ENCODE results near the gene CBLN3. TPM values are rescaled to one million over a fixed set of nuclear protein-coding genes. Genes with fewer than 3 reads are reported as not detected.

Gene CBLN3
- total and polyA plus RNA-seq, 2 experiments from 2014 or later: 2.4 to 5.6 TPM

- no peak for DNase-seq
- peaks cover 22% of the 10 kb centered on the region for H3F3A ChIP-seq (ENCODE audit: insufficient read depth)
Observed at GRCh38 chr14:24377657-24378056, 51.8 kb downstream of the CBLN3 start.

DNA sequence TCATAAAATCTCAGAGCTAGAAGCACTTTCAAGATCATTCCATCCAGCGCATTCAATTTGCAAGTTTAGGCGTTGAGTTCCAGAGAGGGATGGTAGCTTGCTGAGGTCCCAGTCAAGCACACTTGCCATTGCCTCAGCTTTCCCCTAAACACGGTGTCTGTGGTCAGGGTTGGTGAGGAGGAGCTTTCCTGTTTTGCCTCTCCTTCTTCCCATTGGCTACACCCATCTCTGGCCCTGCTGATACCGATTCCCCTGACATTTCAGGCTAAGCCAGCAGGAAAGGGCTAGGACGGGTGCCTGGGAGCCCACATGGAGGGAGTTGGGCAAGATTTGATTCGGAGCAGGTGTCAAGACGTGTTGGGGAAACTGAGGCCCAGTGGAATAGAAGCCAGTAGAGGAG is 52.3 kb downstream of the CBLN3 start:
- H3K27ac ChIP-seq: no peak overlapping the region
- no peaks in the 10 kb centered on the region for H3K9me2 ChIP-seq (ENCODE audit: insufficient read depth)
- H3K79me2 ChIP-seq (ENCODE audit: insufficient read depth): no peaks in the 10 kb centered on the region
- H3K4me3 ChIP-seq: no peak overlapping the region
- no peak overlapping the region for H2AFZ ChIP-seq
- no peak for TF ChIP-seq EZH2 (IDR thresholded peaks at IDR 0.05; ENCODE audit: insufficient read depth, poor library complexity, severe bottlenecking)
- TF ChIP-seq EZH2phosphoT487 (IDR thresholded peaks at IDR 0.05; ENCODE audit: insufficient read depth, low read depth): no peak
- WGBS, 2 experiments (ENCODE audit: low coverage in 1 of 2, low lambda C conversion rate in 2 of 2, missing lambda C conversion rate in 2 of 2): 81 to 82% methylated on average over 7 of the region's 7 CpGs
- no peaks in the 10 kb centered on the region for H3K9me3 ChIP-seq (ENCODE audit: low read depth)
- no peaks in the 10 kb centered on the region for H4K20me1 ChIP-seq (ENCODE audit: insufficient read depth)
- 0 out of 2 replicates have a peak, but pooled peaks cover 3% of the 10 kb centered on the region for H3K4me1 ChIP-seq (ENCODE audit: insufficient read depth)
- in situ Hi-C loops (cut with MboI): no loop called here
- peaks cover 23% of the 10 kb centered on the region; the same call in 1 of the 2 replicates for H3K36me3 ChIP-seq (ENCODE audit: low read depth)
- H3K9ac ChIP-seq: no peak overlapping the region
- H3F3A ChIP-seq (ENCODE audit: insufficient read depth): peaks cover 22% of the 10 kb centered on the region
- no peaks in the 10 kb centered on the region for H3K27me3 ChIP-seq (replicated peaks; ENCODE audit: insufficient read depth)
- no peak overlapping the region for H3K4me2 ChIP-seq (ENCODE audit: unreplicated experiment)
- no peak for DNase-seq

More at GRCh38 chr14:24377657-24378056, 51.8 kb downstream of the CBLN3 start:
- Histone ChIP-seq H2AFZ (no peak overlapping the region), H3K4me1 (ENCODE audit: insufficient read depth) (0 out of 2 replicates have a peak, but pooled peaks cover 3% of the 10 kb centered on the region), H3K9me2 (ENCODE audit: insufficient read depth) (no peaks in the 10 kb centered on the region), H3K9ac (no peak overlapping the region), H3K27me3 (replicated peaks; ENCODE audit: insufficient read depth) (no peaks in the 10 kb centered on the region), H4K20me1 (ENCODE audit: insufficient read depth) (no peaks in the 10 kb centered on the region), H3K4me2 (ENCODE audit: unreplicated experiment) (no peak overlapping the region), H3K27ac (no peak overlapping the region), H3K36me3 (ENCODE audit: low read depth) (peaks cover 22% of the 10 kb centered on the region; the same call in 1 of the 2 replicates), H3K4me3 (no peak overlapping the region), H3K9me3 (ENCODE audit: low read depth) (no peaks in the 10 kb centered on the region), H3K79me2 (ENCODE audit: insufficient read depth) (no peaks in the 10 kb centered on the region)
- WGBS, 2 experiments (ENCODE audit: low coverage in 1 of 2, low lambda C conversion rate in 2 of 2, missing lambda C conversion rate in 2 of 2): 55 to 73% methylated on average over 2 of the region's 2 CpGs
- TF ChIP-seq EZH2 (IDR thresholded peaks at IDR 0.05; ENCODE audit: insufficient read depth, poor library complexity, severe bottlenecking) (no peak), EZH2phosphoT487 (IDR thresholded peaks at IDR 0.05; ENCODE audit: insufficient read depth, low read depth) (no peak)
- in situ Hi-C loops (cut with MboI): no loop called here

Other genes starting within 250 kb of the CBLN3 start
- 55.3 and 58.3 TPM in 2 replicates for gene IPO4, start 240.9 kb downstream of the CBLN3 start, total RNA-seq (2014; rRNA removed; shearing (Covaris generic))
- gene IPO4, start 240.9 kb downstream of the CBLN3 start, polyA plus RNA-seq (2016; fragmentation: Nextera tagmentation; extraction: Ambion mirVana): 24.8 and 33.6 TPM in 2 replicates
- 102 and 163 TPM in 2 replicates for gene TM9SF1, start 234.2 kb downstream of the CBLN3 start, total RNA-seq (2014; rRNA removed; shearing (Covaris generic))
- 91.5 and 93.8 TPM in 2 replicates for gene TM9SF1, start 234.2 kb downstream of the CBLN3 start, polyA plus RNA-seq (2016; fragmentation: Nextera tagmentation; extraction: Ambion mirVana)
- not detected in 2 replicates for gene TSSK4, start 224.0 kb downstream of the CBLN3 start, total RNA-seq (2014; rRNA removed; shearing (Covaris generic))
- gene TSSK4, start 224.0 kb downstream of the CBLN3 start, polyA plus RNA-seq (2016; fragmentation: Nextera tagmentation; extraction: Ambion mirVana): 0.23 and 0.55 TPM in 2 replicates
- 18.5 and 32.1 TPM in 2 replicates for gene CHMP4A, start 216.2 kb downstream of the CBLN3 start, total RNA-seq (2014; rRNA removed; shearing (Covaris generic))
- 75.7 and 81.6 TPM in 2 replicates for gene CHMP4A, start 216.2 kb downstream of the CBLN3 start, polyA plus RNA-seq (2016; fragmentation: Nextera tagmentation; extraction: Ambion mirVana)
- 8.2 and 19.2 TPM in 2 replicates for gene MDP1, start 213.6 kb downstream of the CBLN3 start, total RNA-seq (2014; rRNA removed; shearing (Covaris generic))
- gene MDP1, start 213.6 kb downstream of the CBLN3 start, polyA plus RNA-seq (2016; fragmentation: Nextera tagmentation; extraction: Ambion mirVana): 20.0 and 23.3 TPM in 2 replicates
- gene NEDD8, start 197.3 kb downstream of the CBLN3 start, total RNA-seq (2014; rRNA removed; shearing (Covaris generic)): 138 and 161 TPM in 2 replicates
- 326 and 342 TPM in 2 replicates for gene NEDD8, start 197.3 kb downstream of the CBLN3 start, polyA plus RNA-seq (2016; fragmentation: Nextera tagmentation; extraction: Ambion mirVana)
- gene GMPR2, start 196.7 kb downstream of the CBLN3 start, total RNA-seq (2014; rRNA removed; shearing (Covaris generic)): 70.9 and 98.0 TPM in 2 replicates
- 55.0 and 58.9 TPM in 2 replicates for gene GMPR2, start 196.7 kb downstream of the CBLN3 start, polyA plus RNA-seq (2016; fragmentation: Nextera tagmentation; extraction: Ambion mirVana)
- gene TINF2, start 187.0 kb downstream of the CBLN3 start, total RNA-seq (2014; rRNA removed; shearing (Covaris generic)): 32.5 and 41.2 TPM in 2 replicates
- 43.6 and 52.4 TPM in 2 replicates for gene TINF2, start 187.0 kb downstream of the CBLN3 start, polyA plus RNA-seq (2016; fragmentation: Nextera tagmentation; extraction: Ambion mirVana)
- 0.25 and 1.3 TPM in 2 replicates for gene TGM1, start 166.5 kb downstream of the CBLN3 start, total RNA-seq (2014; rRNA removed; shearing (Covaris generic))
- 0.34 TPM in 1 of 2 replicates, not detected in the other for gene TGM1, start 166.5 kb downstream of the CBLN3 start, polyA plus RNA-seq (2016; fragmentation: Nextera tagmentation; extraction: Ambion mirVana)
- gene RABGGTA, start 158.1 kb downstream of the CBLN3 start, total RNA-seq (2014; rRNA removed; shearing (Covaris generic)): 18.0 and 34.9 TPM in 2 replicates
- 29.3 and 30.5 TPM in 2 replicates for gene RABGGTA, start 158.1 kb downstream of the CBLN3 start, polyA plus RNA-seq (2016; fragmentation: Nextera tagmentation; extraction: Ambion mirVana)
- gene DHRS1, start 129.9 kb downstream of the CBLN3 start, total RNA-seq (2014; rRNA removed; shearing (Covaris generic)): 12.8 and 32.1 TPM in 2 replicates
- gene DHRS1, start 129.9 kb downstream of the CBLN3 start, polyA plus RNA-seq (2016; fragmentation: Nextera tagmentation; extraction: Ambion mirVana): 31.0 and 34.7 TPM in 2 replicates
- gene NOP9, start 129.8 kb downstream of the CBLN3 start, total RNA-seq (2014; rRNA removed; shearing (Covaris generic)): 19.3 and 23.7 TPM in 2 replicates
- gene NOP9, start 129.8 kb downstream of the CBLN3 start, polyA plus RNA-seq (2016; fragmentation: Nextera tagmentation; extraction: Ambion mirVana): 2.5 and 2.6 TPM in 2 replicates
- gene CIDEB, start 121.7 kb downstream of the CBLN3 start, total RNA-seq (2014; rRNA removed; shearing (Covaris generic)): 0.51 and 2.1 TPM in 2 replicates
- gene CIDEB, start 121.7 kb downstream of the CBLN3 start, polyA plus RNA-seq (2016; fragmentation: Nextera tagmentation; extraction: Ambion mirVana): 1.2 TPM in 2 replicates
- 3.5 and 6.8 TPM in 2 replicates for gene LTB4R2, start 119.5 kb downstream of the CBLN3 start, total RNA-seq (2014; rRNA removed; shearing (Covaris generic))
- gene LTB4R2, start 119.5 kb downstream of the CBLN3 start, polyA plus RNA-seq (2016; fragmentation: Nextera tagmentation; extraction: Ambion mirVana): 0.30 and 0.45 TPM in 2 replicates
- 1.4 and 2.4 TPM in 2 replicates for gene LTB4R, start 118.2 kb downstream of the CBLN3 start, total RNA-seq (2014; rRNA removed; shearing (Covaris generic))
- 0.41 and 1.1 TPM in 2 replicates for gene LTB4R, start 118.2 kb downstream of the CBLN3 start, polyA plus RNA-seq (2016; fragmentation: Nextera tagmentation; extraction: Ambion mirVana)
- gene ADCY4, start 94.6 kb downstream of the CBLN3 start, total RNA-seq (2014; rRNA removed; shearing (Covaris generic)): 0.22 and 0.38 TPM in 2 replicates
- gene ADCY4, start 94.6 kb downstream of the CBLN3 start, polyA plus RNA-seq (2016; fragmentation: Nextera tagmentation; extraction: Ambion mirVana): 0.20 and 0.38 TPM in 2 replicates
- 2.2 and 5.3 TPM in 2 replicates for gene RIPK3, start 89.7 kb downstream of the CBLN3 start, total RNA-seq (2014; rRNA removed; shearing (Covaris generic))
- 5.1 and 5.3 TPM in 2 replicates for gene RIPK3, start 89.7 kb downstream of the CBLN3 start, polyA plus RNA-seq (2016; fragmentation: Nextera tagmentation; extraction: Ambion mirVana)
- 96.9 and 113 TPM in 2 replicates for gene NFATC4, start 61.5 kb downstream of the CBLN3 start, total RNA-seq (2014; rRNA removed; shearing (Covaris generic))
- gene NFATC4, start 61.5 kb downstream of the CBLN3 start, polyA plus RNA-seq (2016; fragmentation: Nextera tagmentation; extraction: Ambion mirVana): 75.6 and 84.8 TPM in 2 replicates
- gene NYNRIN, start 30.7 kb downstream of the CBLN3 start, total RNA-seq (2014; rRNA removed; shearing (Covaris generic)): 3.7 and 4.4 TPM in 2 replicates
- gene NYNRIN, start 30.7 kb downstream of the CBLN3 start, polyA plus RNA-seq (2016; fragmentation: Nextera tagmentation; extraction: Ambion mirVana): 2.2 and 2.5 TPM in 2 replicates
- gene KHNYN, start 286 bp upstream of the CBLN3 start, total RNA-seq (2014; rRNA removed; shearing (Covaris generic)): 36.2 and 57.5 TPM in 2 replicates
- 14.4 and 15.3 TPM in 2 replicates for gene KHNYN, start 286 bp upstream of the CBLN3 start, polyA plus RNA-seq (2016; fragmentation: Nextera tagmentation; extraction: Ambion mirVana)
- 7.7 and 8.3 TPM in 2 replicates for gene SDR39U1, start 13.1 kb upstream of the CBLN3 start, total RNA-seq (2014; rRNA removed; shearing (Covaris generic))
- gene SDR39U1, start 13.1 kb upstream of the CBLN3 start, polyA plus RNA-seq (2016; fragmentation: Nextera tagmentation; extraction: Ambion mirVana): 41.7 and 44.7 TPM in 2 replicates
- gene CMA1, start 78.6 kb upstream of the CBLN3 start, total RNA-seq (2014; rRNA removed; shearing (Covaris generic)): not detected in 2 replicates
- not detected in 2 replicates for gene CMA1, start 78.6 kb upstream of the CBLN3 start, polyA plus RNA-seq (2016; fragmentation: Nextera tagmentation; extraction: Ambion mirVana)
- gene CTSG, start 146.6 kb upstream of the CBLN3 start, total RNA-seq (2014; rRNA removed; shearing (Covaris generic)): not detected in 2 replicates
- not detected in 2 replicates for gene CTSG, start 146.6 kb upstream of the CBLN3 start, polyA plus RNA-seq (2016; fragmentation: Nextera tagmentation; extraction: Ambion mirVana)
- gene GZMH, start 180.0 kb upstream of the CBLN3 start, total RNA-seq (2014; rRNA removed; shearing (Covaris generic)): not detected in 2 replicates
- not detected in 2 replicates for gene GZMH, start 180.0 kb upstream of the CBLN3 start, polyA plus RNA-seq (2016; fragmentation: Nextera tagmentation; extraction: Ambion mirVana)
- gene GZMB, start 204.5 kb upstream of the CBLN3 start, total RNA-seq (2014; rRNA removed; shearing (Covaris generic)): not detected in 2 replicates
- not detected in 2 replicates for gene GZMB, start 204.5 kb upstream of the CBLN3 start, polyA plus RNA-seq (2016; fragmentation: Nextera tagmentation; extraction: Ambion mirVana)

Measured in GM23248 (cell line).